Liver (tissue), 9 donors: ENCODE results near the gene DNAJB6. TPM values are rescaled to one million over a fixed set of nuclear protein-coding genes. Genes with fewer than 3 reads are reported as not detected.

Experiments used
- DNase-seq: peaks from one replicate; pipeline ENCODE4 v3.0.0-alpha.2; 2017; ENCODE audit warnings: low spot score
- H3K27ac ChIP-seq, 2 donors: one replicate each; pipeline ENCODE4 v1.7.0; 2013; ENCODE audit warnings: inconsistent platforms in 2 of 2, low read length in 2 of 2, control low read depth in 1 of 2, low read depth in 1 of 2, mild to moderate bottlenecking in 1 of 2
- H3K27me3 ChIP-seq, 4 donors: one replicate each; pipeline versions ENCODE4 v1.6.1 to v1.7.0; 2013; ENCODE audit warnings: low read length in 3 of 4, inconsistent platforms in 1 of 4, mild to moderate bottlenecking in 1 of 4, moderate library complexity in 1 of 4; ENCODE audit not compliant: control insufficient read depth in 4 of 4, insufficient read depth in 4 of 4
- H3K36me3 ChIP-seq, 4 donors: one replicate each; pipeline versions ENCODE4 v1.6.1 to v1.7.0; 2013; ENCODE audit warnings: low read length in 3 of 4, mild to moderate bottlenecking in 3 of 4, low read depth in 1 of 4, moderate library complexity in 1 of 4; ENCODE audit not compliant: control insufficient read depth in 4 of 4, insufficient read depth in 3 of 4
- H3K4me1 ChIP-seq, 4 donors: one replicate each; pipeline versions ENCODE4 v1.6.1 to v1.7.0; 2013; ENCODE audit warnings: low read length in 3 of 4, mild to moderate bottlenecking in 3 of 4, moderate library complexity in 1 of 4; ENCODE audit not compliant: control insufficient read depth in 4 of 4, insufficient read depth in 4 of 4
- H3K4me3 ChIP-seq, 3 donors: one replicate each; pipeline versions ENCODE4 v1.6.1 to v1.7.0; 2013; ENCODE audit warnings: low read length in 3 of 3, control low read depth in 1 of 3, low read depth in 1 of 3, mild to moderate bottlenecking in 1 of 3
- H3K9ac ChIP-seq, 2 donors: one replicate each; pipeline ENCODE4 v1.7.0; 2013; ENCODE audit warnings: low read length in 2 of 2, mild to moderate bottlenecking in 2 of 2, moderate library complexity in 2 of 2, control low read depth in 1 of 2, low read depth in 1 of 2
- H3K9me3 ChIP-seq, 4 donors: one replicate each; pipeline versions ENCODE4 v1.6.1 to v1.7.0; 2013; ENCODE audit warnings: low read length in 3 of 4; ENCODE audit not compliant: control insufficient read depth in 4 of 4
- ATF3 ChIP-seq: IDR thresholded peaks from 2 replicates; pipeline ENCODE4 v1.6.1; 2016; ENCODE audit warnings: antibody characterized with exemption
- CTCF ChIP-seq: fragments of 150-350 bp; IDR thresholded peaks from 2 replicates; pipeline ENCODE4 v1.5.1; 2017; ENCODE audit warnings: improper control_type of control experiment, low read depth, low read length; ENCODE audit not compliant: missing input control
- EGR1 ChIP-seq, 2 donors: IDR thresholded peaks; 2 replicates each; pipeline ENCODE4 v1.6.1; 2016 to 2018; ENCODE audit warnings: antibody characterized with exemption in 2 of 2, low read depth in 2 of 2
- FOXA1 ChIP-seq: IDR thresholded peaks from 2 replicates; pipeline ENCODE4 v1.6.1; 2016; ENCODE audit warnings: antibody characterized with exemption
- FOXA2 ChIP-seq: IDR thresholded peaks from 2 replicates; pipeline ENCODE4 v1.6.1; 2016; ENCODE audit warnings: antibody characterized with exemption
- GABPA ChIP-seq, 2 donors: IDR thresholded peaks in 1 of 2; conservative IDR thresholded peaks in 1 of 2; 2 replicates each; pipeline ENCODE4 v1.6.1; 2016; ENCODE audit warnings: antibody characterized with exemption in 2 of 2, mild to moderate bottlenecking in 1 of 2, moderate library complexity in 1 of 2
- HNF4A ChIP-seq, 2 donors: conservative IDR thresholded peaks; 2 replicates each; pipeline ENCODE4 v1.6.1; 2016; ENCODE audit warnings: antibody characterized with exemption in 2 of 2, mild to moderate bottlenecking in 2 of 2
- HNF4G ChIP-seq: IDR thresholded peaks from 2 replicates; pipeline ENCODE4 v1.6.1; 2016; ENCODE audit warnings: antibody characterized with exemption
- JUND ChIP-seq, 2 donors: IDR thresholded peaks; 2 replicates each; pipeline ENCODE4 v1.6.1; 2016; ENCODE audit warnings: antibody characterized with exemption in 2 of 2
- MAX ChIP-seq: IDR thresholded peaks from 2 replicates; pipeline ENCODE4 v1.6.1; 2016; ENCODE audit warnings: antibody characterized with exemption
- NR2F2 ChIP-seq: IDR thresholded peaks from 2 replicates; pipeline ENCODE4 v1.6.1; 2016; ENCODE audit warnings: antibody characterized with exemption
- RAD21 ChIP-seq, 2 donors: IDR thresholded peaks; 2 replicates each; pipeline ENCODE4 v1.6.1; 2016; ENCODE audit warnings: antibody characterized with exemption in 2 of 2, mild to moderate bottlenecking in 2 of 2
- REST ChIP-seq: IDR thresholded peaks from 2 replicates; pipeline ENCODE4 v1.6.1; 2016; ENCODE audit warnings: antibody characterized with exemption, mild to moderate bottlenecking
- RXRA ChIP-seq, 2 donors: IDR thresholded peaks; 2 replicates each; pipeline ENCODE4 v1.6.1; 2017 to 2018; ENCODE audit warnings: antibody characterized with exemption in 2 of 2, mild to moderate bottlenecking in 1 of 2
- SP1 ChIP-seq: IDR thresholded peaks from 2 replicates; pipeline ENCODE4 v1.6.1; 2018; ENCODE audit warnings: antibody characterized with exemption, mild to moderate bottlenecking
- TAF1 ChIP-seq: conservative IDR thresholded peaks from 2 replicates; pipeline ENCODE4 v1.6.1; 2016; ENCODE audit warnings: antibody characterized with exemption, mild to moderate bottlenecking
- YY1 ChIP-seq: IDR thresholded peaks from 2 replicates; pipeline ENCODE4 v1.6.1; 2016; ENCODE audit warnings: antibody characterized with exemption, mild to moderate bottlenecking
- WGBS: extraction: QIAGEN DNeasy Blood & Tissue Kit; methylation state at CpG from one replicate; pipeline ENCODE4 v1.1.7; 2013; 5-methylcytosine and 5-hydroxymethylcytosine counted together
- polyA plus RNA-seq, 2 donors: library from polyadenylated mRNA; stranded (reverse) in 1 of 2; unstranded in 1 of 2; fragments of 200-250 nt in 1 of 2; fragments of >200 nt in 1 of 2; fragmentation: Nextera tagmentation in 1 of 2; extraction: Ambion mirVana in 1 of 2; gene quantifications; one replicate each; pipeline versions ENCODE4 v1.2.1 to v1.2.3, GENCODE V29; 2013 to 2015
- total RNA-seq, 2 donors: library from RNA; depleted of rRNA; stranded (reverse); fragments of >200 nt; gene quantifications; one replicate each; pipeline ENCODE4 v1.2.3, GENCODE V29; 2014
- donor health status: healthy.
- donor health status: healthy.
- donor health status: healthy.
- donor health status: healthy.
- donor health status: healthy.

DNAJB6 gene
- total and polyA plus RNA-seq, 4 donors: 26.5 to 46.6 (median 42.4) TPM

GRCh38 chr7:157397036-157397720, 60.4 kb downstream of the DNAJB6 start:
- 96% methylated on average over 31 of the region's 31 CpGs for WGBS
- H3K27ac ChIP-seq: no peak overlapping the region
- no peak overlapping the region for H3K9ac ChIP-seq
- H3K27me3 ChIP-seq: no peaks in the 10 kb centered on the region
- H3K9me3 ChIP-seq: no peaks in the 10 kb centered on the region
- no peak for DNase-seq
- peaks cover 0 to 9% (median 2%) of the 10 kb centered on the region in 4 donors for H3K36me3 ChIP-seq
- no peak for TF ChIP-seq FOXA1
- TF ChIP-seq TAF1: no peak
- no peak for TF ChIP-seq EGR1 (IDR thresholded peaks at IDR 0.05; ENCODE audit: low read depth in 2 of 2)
- no peak for TF ChIP-seq RXRA (IDR thresholded peaks at IDR 0.05)
- TF ChIP-seq HNF4A (conservative IDR thresholded peaks at IDR 0.05): no peak
- TF ChIP-seq JUND (IDR thresholded peaks at IDR 0.05): no peak
- TF ChIP-seq MAX: no peak
- TF ChIP-seq FOXA2: no peak
- no peak for TF ChIP-seq CTCF
- TF ChIP-seq RAD21 (IDR thresholded peaks at IDR 0.05): no peak
- TF ChIP-seq YY1: no peak
- no peak for TF ChIP-seq REST
- no peak for TF ChIP-seq SP1
- no peak for TF ChIP-seq HNF4G
- no peak for TF ChIP-seq GABPA (IDR thresholded peaks at IDR 0.05 in 1 of 2, conservative IDR thresholded peaks at IDR 0.05 in 1 of 2)
- no peak for TF ChIP-seq ATF3
- no peak for TF ChIP-seq NR2F2
- H3K4me1 ChIP-seq: peaks cover 0 to 5% (median 2%) of the 10 kb centered on the region in 4 donors
- H3K4me3 ChIP-seq: no peak overlapping the region
